Uterus (tissue), 2 donors: Measurements from ENCODE around the gene CHCHD10.
"Not testable (repeated sequence)": the region's sequence is repeated elsewhere in the genome, so short reads cannot be mapped to it uniquely, and the experiment has no call there.

Experiments
- CTCF ChIP-seq, 4 experiments: fragments of 200-600 bp in 2 of 4; fragments of 450-650 bp in 2 of 4; sonication (generic) in 2 of 4; IDR thresholded peaks; one replicate each; pipeline ENCODE4 v1.5.1; 2016 to 2019; ENCODE audit warnings: antibody characterized with exemption in 4 of 4, mild to moderate bottlenecking in 2 of 4, moderate library complexity in 1 of 4
- POLR2A ChIP-seq, 2 donors: fragments of 450-650 bp; IDR thresholded peaks; one replicate each; pipeline ENCODE4 v1.6.1; 2016; ENCODE audit warnings: antibody characterized with exemption in 2 of 2, mild to moderate bottlenecking in 1 of 2, moderate library complexity in 1 of 2

GRCh38 chr22:23728108-23728507, 39.7 kb downstream of the CHCHD10 start:
- not testable (repeated sequence) for TF ChIP-seq CTCF, POLR2A (IDR thresholded peaks at IDR 0.05)
